HG02798 (cell line): ENCODE results near the gene EFNA3.
A peak's percentile ranks its signal among the peaks of the same experiment; 100 is the strongest.

ENCODE experiments used
- ATAC-seq: cut with Tn5 transposase; IDR thresholded peaks from one replicate; pipeline ENCODE4 v1.9.1; 2021; ENCODE audit warnings: mild to moderate bottlenecking; ENCODE audit not compliant: unreplicated experiment, poor library complexity

The EFNA3 gene

DNA sequence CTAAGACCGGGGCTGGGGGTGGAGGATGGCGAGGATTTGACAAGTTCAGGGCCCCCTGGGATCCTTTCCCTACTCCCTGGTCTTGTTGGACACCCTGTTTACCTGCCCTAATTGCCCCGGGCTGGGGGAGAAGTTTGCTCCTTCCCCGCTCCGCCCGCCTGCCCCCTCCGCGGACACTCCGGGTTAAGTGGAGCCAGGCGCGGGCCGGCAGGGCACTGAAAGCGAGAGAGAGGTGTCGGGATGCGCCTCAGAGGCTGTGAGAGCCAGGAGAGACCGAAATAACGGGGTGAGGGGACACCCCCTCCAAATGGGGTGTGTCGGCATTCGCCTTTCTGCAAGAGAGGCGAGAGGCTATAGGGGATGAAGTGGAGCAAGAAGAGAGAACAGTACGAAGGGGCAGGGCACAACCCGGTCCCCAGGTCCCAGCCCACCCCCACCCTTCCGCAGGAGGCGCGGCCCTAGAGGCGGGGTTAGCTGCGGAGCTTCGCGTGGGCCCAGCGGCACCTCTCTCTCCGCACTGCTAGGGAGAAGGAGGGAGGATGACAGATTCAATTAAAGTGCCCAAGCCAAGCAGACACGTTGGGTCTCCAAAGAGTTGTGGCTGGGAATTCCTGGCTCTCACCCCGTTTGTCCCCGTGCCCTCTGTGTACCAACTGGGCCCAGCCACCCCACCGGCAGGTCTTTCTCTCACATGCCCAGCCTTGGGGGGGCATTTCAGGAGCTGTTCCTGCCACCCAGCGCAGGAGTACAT, 3.8 kb downstream of the EFNA3 start:
- no peak for ATAC-seq

DNA sequence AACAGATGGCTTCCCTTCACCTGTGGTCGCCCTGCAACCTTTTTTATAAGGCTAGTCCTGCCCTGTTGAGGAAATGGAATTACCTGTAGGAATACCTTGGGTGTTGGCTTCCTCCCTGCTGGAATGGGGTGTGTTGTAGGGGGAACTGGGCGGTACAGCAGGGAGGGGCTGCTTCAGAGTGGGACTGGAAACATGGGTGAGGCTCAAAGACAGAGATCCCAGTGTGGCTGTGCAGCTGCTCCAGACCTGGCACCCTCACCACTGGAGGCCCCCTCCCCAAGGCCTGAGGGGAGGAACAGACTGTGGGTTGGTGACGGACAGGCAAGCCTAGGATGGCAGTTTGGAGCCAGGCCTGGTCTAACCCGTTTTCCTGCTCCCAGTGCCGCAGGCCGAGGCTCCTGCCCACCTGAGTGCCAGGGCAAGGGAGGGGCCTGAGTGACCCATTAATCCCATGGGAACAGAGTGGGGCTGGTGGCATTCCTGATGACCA, 4.5 kb downstream of the EFNA3 start:
- no peak for ATAC-seq

DNA sequence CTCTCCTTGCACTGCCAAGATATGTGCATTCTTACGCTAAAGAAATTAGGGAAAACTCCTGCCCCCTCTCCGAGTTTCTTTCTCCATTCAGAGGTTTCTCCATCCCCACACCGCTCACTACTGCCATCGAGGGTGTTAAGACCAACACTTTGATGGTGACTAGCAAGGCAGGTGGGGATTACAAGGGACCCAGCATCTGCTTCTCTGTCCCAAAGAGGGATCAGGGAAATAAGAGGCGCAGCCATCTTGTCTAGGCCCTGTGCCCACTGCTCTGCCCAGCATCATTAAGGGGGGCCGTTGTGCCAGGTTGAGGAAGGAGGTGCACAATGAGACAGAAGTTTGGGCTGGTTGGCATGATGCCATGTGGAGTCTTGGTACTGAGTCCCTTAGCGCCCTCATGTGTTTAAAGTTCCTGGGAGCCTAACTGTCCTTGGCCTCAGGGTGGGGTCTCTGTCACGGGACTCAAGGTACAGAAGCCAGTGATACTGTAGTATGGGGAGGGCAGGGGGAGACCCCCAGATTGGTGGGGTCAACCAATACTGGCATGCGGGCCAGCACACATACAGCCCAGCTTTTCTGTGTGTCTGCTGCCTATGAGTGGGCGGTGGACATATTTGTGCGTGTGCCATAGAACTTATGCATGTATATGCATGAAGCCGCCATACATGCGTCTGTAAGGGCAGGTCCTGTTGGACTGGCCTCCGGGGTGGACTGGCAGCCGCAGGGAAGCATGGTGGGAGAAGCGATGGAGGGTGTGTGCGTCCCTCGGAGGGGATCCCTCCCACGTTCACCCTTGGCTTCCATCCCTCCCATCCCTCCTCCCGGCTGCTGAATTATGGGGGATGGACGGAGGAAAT, 5.5 kb downstream of the EFNA3 start:
- ATAC-seq: no peak

DNA sequence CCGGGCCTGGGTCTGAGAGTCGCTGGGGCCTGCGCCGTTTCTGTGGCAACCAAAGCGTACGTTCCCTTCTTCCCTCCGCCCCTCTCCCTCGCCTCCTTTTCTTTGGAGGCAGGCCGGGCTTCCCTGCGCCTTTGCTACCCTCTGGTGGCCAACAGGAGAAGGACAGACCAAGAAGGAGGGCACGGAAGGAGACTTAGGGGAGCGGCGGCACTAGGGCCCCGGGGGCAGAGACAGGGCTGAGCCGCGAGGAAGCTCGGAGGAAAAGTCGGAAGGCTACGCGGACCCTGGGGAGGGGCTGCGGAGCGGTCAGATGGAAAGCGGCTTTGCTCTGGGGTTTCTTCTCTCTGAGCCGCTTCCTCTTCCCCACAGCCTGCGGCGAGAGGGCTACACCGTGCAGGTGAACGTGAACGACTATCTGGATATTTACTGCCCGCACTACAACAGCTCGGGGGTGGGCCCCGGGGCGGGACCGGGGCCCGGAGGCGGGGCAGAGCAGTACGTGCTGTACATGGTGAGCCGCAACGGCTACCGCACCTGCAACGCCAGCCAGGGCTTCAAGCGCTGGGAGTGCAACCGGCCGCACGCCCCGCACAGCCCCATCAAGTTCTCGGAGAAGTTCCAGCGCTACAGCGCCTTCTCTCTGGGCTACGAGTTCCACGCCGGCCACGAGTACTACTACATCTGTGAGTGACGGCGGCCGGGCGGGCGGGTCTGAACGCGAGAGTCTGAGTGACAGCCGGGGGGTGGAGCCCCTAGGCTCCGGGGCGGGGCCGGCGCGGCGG, 6.3 kb downstream of the EFNA3 start:
- ATAC-seq: peak; percentile 80

DNA sequence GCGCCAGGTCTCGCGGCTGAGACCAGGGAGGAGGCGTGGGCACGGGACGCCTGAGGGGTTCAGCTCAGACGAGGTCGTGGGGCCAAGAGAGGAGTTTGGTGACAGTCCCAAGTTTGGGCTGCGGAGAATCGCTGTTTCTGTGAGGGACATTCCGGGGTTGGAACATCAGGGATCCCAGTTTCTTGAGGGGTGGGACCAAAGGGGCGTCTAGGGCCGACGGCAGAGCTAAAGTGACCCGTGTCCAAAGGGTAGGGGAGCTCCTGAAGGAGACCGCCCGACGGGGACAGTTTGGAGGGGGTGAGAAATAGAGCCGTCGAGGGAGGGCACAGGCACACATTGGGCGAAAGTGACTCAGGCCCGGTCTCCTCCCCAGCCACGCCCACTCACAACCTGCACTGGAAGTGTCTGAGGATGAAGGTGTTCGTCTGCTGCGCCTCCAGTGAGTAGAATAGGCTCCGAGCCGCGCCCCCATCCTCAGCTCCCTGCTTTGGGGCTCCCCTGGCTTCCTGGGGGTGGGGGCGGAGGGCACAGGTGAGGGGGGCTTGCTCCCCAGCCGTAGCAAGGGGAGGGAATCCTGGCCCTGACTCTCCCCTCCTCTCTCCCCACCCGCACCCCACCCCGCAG, 7.0 kb downstream of the EFNA3 start:
- ATAC-seq: no peak

DNA sequence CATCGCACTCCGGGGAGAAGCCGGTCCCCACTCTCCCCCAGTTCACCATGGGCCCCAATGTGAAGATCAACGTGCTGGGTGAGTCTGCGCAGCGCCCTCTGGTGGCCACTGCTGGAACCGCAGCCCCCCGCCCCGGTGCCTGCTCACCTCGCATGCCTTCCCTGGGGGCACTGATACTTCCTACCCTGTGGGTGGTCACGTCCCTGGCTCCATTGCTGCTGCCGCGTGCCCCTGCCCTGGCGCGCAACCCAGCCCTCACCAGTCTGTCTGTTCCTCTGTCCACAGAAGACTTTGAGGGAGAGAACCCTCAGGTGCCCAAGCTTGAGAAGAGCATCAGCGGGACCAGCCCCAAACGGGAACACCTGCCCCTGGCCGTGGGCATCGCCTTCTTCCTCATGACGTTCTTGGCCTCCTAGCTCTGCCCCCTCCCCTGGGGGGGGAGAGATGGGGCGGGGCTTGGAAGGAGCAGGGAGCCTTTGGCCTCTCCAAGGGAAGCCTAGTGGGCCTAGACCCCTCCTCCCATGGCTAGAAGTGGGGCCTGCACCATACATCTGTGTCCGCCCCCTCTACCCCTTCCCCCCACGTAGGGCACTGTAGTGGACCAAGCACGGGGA, 7.6 kb downstream of the EFNA3 start:
- no peak for ATAC-seq

DNA sequence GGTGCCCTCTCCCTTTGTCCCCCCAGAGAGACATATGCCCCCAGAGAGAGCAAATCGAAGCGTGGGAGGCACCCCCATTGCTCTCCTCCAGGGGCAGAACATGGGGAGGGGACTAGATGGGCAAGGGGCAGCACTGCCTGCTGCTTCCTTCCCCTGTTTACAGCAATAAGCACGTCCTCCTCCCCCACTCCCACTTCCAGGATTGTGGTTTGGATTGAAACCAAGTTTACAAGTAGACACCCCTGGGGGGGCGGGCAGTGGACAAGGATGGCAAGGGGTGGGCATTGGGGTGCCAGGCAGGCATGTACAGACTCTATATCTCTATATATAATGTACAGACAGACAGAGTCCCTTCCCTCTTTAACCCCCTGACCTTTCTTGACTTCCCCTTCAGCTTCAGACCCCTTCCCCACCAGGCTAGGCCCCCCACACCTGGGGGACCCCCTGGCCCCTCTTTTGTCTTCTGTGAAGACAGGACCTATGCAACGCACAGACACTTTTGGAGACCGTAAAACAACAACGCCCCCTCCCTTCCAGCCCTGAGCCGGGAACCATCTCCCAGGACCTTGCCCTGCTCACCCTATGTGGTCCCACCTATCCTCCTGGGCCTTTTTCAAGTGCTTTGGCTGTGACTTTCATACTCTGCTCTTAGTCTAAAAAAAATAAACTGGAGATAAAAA, 8.4 kb downstream of the EFNA3 start:
- no peak for ATAC-seq

DNA sequence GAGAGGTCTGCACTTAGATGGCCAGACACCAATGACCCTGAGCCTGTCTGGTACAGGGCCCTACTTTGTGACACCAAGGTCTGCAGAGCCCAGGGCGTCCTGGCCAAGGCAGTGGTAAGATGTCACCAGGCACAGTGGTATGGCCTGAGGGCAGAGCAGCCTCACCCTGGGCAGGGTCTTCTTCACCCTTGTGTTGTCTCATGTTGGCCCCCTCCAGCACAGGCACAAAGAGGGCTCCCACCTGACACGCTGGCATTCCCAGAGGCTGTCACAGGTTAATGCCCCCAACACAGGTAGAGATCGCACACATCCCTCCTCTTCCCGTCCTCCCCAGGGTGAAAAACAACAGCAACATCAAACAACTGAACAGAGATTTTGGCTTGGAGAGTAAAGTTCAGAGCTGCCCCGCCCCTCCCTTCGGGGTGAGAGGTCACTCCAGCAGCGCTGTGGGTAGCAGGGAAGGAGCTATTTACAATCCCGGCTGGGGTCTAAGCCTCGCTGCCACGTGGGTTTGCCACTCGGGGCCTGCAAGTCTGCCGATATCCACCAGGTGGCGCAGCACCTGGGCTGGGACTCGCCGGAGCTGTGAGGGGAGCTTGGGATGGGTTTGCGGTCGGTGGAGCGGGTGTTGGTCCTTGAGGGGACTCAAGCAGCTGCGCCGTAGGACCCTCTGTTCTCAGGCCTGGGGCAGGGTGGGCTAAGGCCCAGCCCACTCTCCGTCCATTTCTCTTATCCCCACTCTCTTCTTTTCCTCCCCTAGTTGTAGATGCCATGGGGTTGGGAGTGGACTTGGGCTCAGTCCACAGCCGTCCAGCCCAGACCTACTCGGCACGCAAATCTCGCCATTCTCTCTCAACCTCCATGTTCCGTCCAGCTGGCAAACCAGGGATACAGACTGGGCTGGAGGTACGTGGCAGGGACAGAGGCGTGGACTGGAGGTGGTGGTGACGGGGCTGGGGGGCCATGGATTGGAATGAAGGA, 12.7 kb downstream of the EFNA3 start:
- ATAC-seq: peak; percentile 64

DNA sequence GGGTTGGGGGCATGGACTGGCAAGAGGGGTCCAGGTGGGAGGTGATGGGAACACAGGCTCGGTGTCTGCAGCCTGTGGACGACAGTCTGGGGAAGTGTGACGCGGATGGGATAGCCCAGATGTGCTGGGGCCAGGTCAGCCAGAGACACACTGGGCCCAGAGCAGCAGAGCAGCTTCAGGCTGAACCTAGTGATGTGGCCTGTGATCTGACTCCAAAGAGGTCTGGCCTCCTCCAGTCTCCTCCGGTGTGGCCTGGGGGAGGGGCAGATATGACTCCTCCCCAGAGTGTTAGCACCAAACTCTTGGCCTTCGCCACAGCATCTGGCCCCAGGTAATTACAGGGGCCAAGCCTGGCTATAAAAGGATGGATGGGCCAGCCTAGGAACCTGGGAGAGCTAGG, 13.5 kb downstream of the EFNA3 start:
- no peak for ATAC-seq

DNA sequence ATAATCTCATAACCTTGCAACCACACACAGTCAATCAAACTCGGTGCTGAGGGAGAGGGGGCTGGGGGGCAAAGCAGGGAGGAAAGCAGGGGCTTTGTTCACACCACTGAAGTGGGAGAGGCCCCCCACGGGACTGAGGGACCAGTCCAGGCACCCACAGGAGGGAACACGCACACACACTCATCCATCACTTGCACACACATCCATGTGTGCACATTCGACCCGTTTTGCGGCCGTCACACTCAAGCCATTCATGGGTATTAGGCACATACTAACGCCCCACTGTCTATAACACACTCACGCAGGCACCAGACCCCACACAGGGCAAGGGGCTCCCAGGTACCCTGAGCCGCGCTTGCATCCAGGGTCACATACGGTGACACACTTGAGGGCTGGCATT, 14.0 kb downstream of the EFNA3 start:
- no peak for ATAC-seq

DNA sequence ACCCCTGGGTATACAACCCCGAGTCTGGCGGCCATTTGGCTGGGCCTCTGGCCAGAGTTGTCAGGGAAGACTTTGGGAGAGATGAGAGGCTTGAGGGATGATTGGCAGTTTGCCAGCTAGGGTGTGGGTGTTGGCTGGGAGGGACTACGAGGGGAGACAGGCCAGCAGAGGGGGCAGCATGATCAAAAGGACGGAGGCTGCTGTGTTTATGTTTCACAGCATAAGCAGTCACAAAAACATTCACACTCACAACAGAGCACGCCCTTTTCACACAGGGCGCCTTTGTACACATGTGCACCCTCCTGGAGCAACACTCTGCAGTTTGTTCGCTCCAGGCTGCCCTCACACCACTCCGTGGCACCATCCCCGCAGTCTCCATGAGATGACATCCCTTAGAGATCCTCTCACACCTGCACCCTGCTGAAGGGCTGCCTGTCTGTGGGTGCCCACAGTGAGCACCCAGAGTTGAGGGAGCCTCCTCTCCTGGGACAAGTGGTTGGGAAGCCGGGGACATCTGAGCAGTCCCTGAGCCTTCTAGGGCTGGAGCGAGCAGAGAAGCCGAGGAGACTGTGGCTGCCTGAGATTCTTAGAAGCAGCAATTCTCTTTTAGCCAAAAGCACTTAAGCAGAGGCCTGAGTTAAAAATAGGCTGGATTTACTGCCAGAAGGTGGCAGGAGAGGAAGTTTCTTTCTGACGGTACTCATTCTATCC, 15.4 kb downstream of the EFNA3 start:
- no peak for ATAC-seq

DNA sequence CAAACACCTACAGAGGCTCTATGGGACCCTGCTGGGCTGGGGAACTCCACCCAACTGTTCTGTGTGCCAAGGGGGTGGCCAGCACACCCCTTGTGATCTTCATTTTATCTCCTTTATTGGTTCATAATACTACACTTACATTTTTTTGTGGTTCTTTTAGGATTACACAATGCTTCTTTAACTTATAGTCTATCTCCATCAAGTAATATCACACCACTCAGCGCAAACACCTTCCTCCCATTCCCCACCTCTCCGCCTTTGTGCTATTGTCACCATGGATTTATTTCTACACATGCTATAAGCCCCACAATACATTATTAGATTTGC, 15.9 kb downstream of the EFNA3 start:
- no peak for ATAC-seq

DNA sequence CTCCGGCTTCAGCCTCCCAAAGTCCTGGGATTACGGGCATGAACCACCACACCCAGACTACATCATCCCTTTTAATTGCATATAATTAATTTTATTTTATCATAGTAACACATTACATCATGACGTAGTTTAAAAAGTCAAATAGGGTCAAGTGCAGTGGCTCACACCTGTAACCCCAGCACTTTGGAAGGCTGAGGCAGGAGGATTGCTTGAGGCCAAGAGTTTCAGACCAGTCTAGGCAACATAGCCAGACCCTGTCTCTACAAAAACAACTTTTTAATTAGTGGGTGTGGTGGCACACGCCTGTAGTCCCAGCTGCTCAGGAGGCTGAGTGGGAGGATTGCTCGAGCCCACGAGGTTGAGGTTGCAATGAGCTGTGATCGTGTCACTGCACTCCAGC, 20.7 kb downstream of the EFNA3 start:
- no peak for ATAC-seq

DNA sequence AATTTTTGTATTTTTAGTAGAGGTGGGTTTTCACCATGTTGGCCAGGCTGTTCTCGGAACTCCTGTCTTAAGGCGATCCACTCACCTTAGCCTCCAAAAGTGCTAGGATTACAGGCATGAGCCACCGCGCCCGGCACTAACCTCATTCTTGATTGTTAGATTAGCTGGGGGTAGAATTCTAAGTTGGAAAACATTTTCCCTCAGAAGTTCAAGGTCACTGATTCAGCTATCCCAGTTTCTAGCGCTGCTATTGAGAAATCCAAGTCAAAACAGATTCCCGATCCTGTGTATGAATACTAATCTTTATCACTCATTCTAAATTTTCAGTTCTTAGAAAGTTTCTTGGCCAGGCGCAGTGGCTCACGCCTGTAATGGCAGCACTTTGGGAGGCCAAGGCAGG, 24.7 kb downstream of the EFNA3 start:
- ATAC-seq: no peak

DNA sequence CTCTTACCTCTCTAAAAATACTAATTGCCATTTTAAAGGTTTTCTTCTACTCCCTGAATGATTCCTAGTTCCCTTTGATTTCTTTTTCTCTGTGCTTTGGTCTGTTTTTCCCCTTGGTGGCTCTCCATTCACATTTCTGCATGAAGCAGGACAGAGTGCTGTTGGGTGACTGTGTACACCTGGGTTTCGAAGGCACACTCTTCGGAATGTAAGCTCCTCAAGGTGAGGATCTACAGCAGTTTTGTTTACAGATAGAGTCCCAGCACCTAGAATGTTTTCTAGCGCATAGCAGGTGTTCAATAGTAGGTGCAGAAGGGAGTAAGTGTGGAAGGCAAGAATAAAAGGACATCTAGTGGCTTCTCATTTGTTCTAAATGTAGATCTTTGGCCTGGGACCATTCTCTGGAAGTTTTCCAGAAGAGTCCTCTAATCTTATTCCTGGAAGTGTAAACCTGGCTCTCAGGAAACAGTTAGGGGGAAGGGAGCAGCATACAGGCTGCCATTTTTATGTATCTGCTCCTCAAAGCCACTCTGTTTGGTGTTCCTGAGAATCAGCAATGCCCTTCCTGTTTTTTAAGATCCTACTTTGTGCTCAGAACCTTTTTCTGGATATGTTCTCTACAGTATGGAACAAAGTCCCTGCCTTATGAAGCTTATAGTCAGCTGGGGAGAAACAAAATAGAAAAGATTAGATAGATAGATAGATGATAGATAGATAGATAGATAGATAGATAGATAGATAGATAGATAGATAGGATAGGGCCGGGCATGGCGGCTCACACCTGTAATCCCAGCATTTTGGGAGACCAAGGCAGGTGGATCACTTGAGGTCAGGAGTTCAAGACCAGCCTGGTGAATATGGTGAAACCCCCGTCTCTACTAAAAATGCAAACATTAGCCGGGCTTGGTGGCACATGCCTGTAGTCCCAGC, 26.2 kb downstream of the EFNA3 start:
- no peak for ATAC-seq

DNA sequence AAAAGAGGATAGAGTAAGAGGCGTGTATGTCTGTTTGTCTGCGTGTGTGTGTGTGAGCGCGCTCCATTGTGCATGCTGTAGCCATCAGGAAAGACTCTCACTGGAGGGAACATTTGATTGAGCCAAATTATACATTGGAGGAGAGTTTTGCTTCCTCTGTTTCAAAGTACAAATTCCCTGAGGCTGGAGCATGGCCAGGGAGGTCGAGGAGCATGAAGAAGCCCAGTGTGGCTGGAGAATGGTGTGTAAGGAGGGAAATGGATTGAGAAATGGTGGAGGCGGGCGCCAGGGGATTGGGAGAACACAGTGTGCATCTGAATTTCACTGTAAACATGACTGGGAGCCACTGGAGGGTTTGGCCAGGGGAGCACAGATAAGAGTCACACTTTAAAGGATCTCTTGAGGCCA, 27.0 kb downstream of the EFNA3 start:
- ATAC-seq: no peak

DNA sequence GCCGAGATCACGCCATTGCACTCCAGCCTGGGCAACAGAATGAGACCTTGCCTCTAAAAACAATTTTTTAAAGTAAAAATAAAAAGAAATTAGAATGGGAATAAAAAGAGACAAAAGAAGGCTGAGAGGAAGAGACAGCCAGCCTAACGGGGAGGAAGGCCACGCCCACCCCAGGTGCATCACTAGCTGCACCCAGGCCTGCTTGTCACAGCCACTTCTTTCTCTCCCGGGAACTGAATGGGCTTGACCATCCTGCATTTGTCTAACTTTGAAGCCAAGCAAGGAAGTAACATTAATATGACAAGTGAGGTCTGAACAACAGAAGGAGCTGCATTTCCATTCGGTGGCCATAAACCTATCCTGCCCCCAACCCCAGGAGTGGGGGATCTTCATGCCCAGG, 28.2 kb downstream of the EFNA3 start:
- no peak for ATAC-seq
